HFF-Myc (cell line): Measurements from ENCODE around the gene ZBTB47.

Experiments
- DNase-seq: peaks from one replicate; pipeline ENCODE4 v3.0.0-alpha.2; 2011; ENCODE audit warnings: low read depth; ENCODE audit errors: extremely low read depth
- H3K4me3 ChIP-seq: replicated peaks from 2 replicates; pipeline ENCODE4 v1.5.1; 2011; ENCODE audit warnings: low read depth, mild to moderate bottlenecking, control low read depth, low read length
- CTCF ChIP-seq: IDR thresholded peaks from 2 replicates; pipeline ENCODE4 v1.5.1; 2012; ENCODE audit warnings: mild to moderate bottlenecking, low read depth, low read length, control low read depth; ENCODE audit errors: missing control alignments

Gene ZBTB47

GRCh38 chr3:42713747-42714146 is 60.2 kb downstream of the ZBTB47 start:
- no peak for TF ChIP-seq CTCF
- H3K4me3 ChIP-seq, result no peak overlapping the region
- no peak for DNase-seq

- no peak for TF ChIP-seq CTCF
- no peak for DNase-seq
- no peak overlapping the region for H3K4me3 ChIP-seq
Measured at GRCh38 chr3:42714171-42714852, 60.8 kb downstream of the ZBTB47 start.
